A673 (cell line): ENCODE measurements around the gene ZBTB14.

Source experiments
- CTCF ChIP-seq: fragments of 300-800, 200-600 bp; sonication (generic); conservative IDR thresholded peaks from 2 replicates; pipeline ENCODE4 v1.5.1; 2017; ENCODE audit warnings: low read depth, mild to moderate bottlenecking, antibody characterized with exemption, low read length, moderate library complexity, mixed read lengths
- EZH2 ChIP-seq: fragments of 200-600 bp; sonication (generic); IDR thresholded peaks from 2 replicates; pipeline ENCODE4 v1.6.1; 2017; ENCODE audit warnings: borderline replicate concordance, low read depth, mild to moderate bottlenecking, mixed read lengths, antibody characterized with exemption, low read length; ENCODE audit not compliant: poor library complexity, severe bottlenecking

GRCh38 chr18:5315838-5316237 is 20.3 kb upstream of the ZBTB14 start:
- TF ChIP-seq CTCF (no peak), EZH2 (no peak)
